ENCODE results near the gene CRYBB3. TPM values are rescaled to one million over a fixed set of nuclear protein-coding genes. Genes with fewer than 3 reads are reported as not detected.

CRYBB3 gene
- total and polyA plus RNA-seq, 2 donors (not counting 1 experiment from before 2014, with no cell fraction given), result not detected

- Histone ChIP-seq H3K27ac (ENCODE audit: insufficient read depth, low read length) (no peak overlapping the region), H2AFZ (ENCODE audit: low read length) (no peak overlapping the region), H3K27me3 (ENCODE audit: control insufficient read depth, insufficient read depth, low read length) (no peaks in the 10 kb centered on the region), H3K36me3 (ENCODE audit: control insufficient read depth, insufficient read depth, low read length) (no peaks in the 10 kb centered on the region), H3K79me2 (ENCODE audit: control insufficient read depth, insufficient read depth, low read length) (no peaks in the 10 kb centered on the region), H3K9me3 (ENCODE audit: control insufficient read depth, insufficient read depth, low read depth, low read length) (no peaks in the 10 kb centered on the region), H3K4me3 (replicated peaks in 1 of 4; ENCODE audit: control extremely low read depth in 1 of 4, insufficient read depth in 1 of 4, low read depth in 3 of 4, low read length in 4 of 4) (no peak overlapping the region), H3K4me2 (ENCODE audit: extremely low read depth, insufficient read depth, low read length) (no peak overlapping the region), H3K4me1 (ENCODE audit: control insufficient read depth, extremely low read depth, insufficient read depth, low read length) (no peaks in the 10 kb centered on the region), H4K20me1 (ENCODE audit: control insufficient read depth, extremely low read depth, insufficient read depth, low read length) (no peaks in the 10 kb centered on the region), H3K9ac (ENCODE audit: insufficient read depth, low read length) (no peak overlapping the region)
- DNase-seq (ENCODE audit: low read depth in 2 of 2), result no peak
- no peak for TF ChIP-seq EZH2 (IDR thresholded peaks at IDR 0.05; ENCODE audit: low read length, missing control alignments)
Observed at GRCh38 chr22:25161017-25161915, 38.4 kb upstream of the CRYBB3 start.

- no peaks in the 10 kb centered on the region for H3K79me2 ChIP-seq (ENCODE audit: control insufficient read depth, insufficient read depth, low read length)
- no peaks in the 10 kb centered on the region for H3K4me1 ChIP-seq (ENCODE audit: control insufficient read depth, extremely low read depth, insufficient read depth, low read length)
- no peak for DNase-seq (ENCODE audit: low read depth in 2 of 2)
- H3K9me3 ChIP-seq (ENCODE audit: control insufficient read depth, insufficient read depth, low read depth, low read length), result no peaks in the 10 kb centered on the region
- H3K4me2 ChIP-seq (ENCODE audit: extremely low read depth, insufficient read depth, low read length), result no peak overlapping the region
- no peak overlapping the region for H3K9ac ChIP-seq (ENCODE audit: insufficient read depth, low read length)
- no peak overlapping the region for H2AFZ ChIP-seq (ENCODE audit: low read length)
- no peak overlapping the region for H3K27ac ChIP-seq (ENCODE audit: insufficient read depth, low read length)
- no peak overlapping the region for H3K4me3 ChIP-seq (replicated peaks in 1 of 4; ENCODE audit: control extremely low read depth in 1 of 4, insufficient read depth in 1 of 4, low read depth in 3 of 4, low read length in 4 of 4)
- no peaks in the 10 kb centered on the region for H4K20me1 ChIP-seq (ENCODE audit: control insufficient read depth, extremely low read depth, insufficient read depth, low read length)
- no peaks in the 10 kb centered on the region for H3K36me3 ChIP-seq (ENCODE audit: control insufficient read depth, insufficient read depth, low read length)
- no peaks in the 10 kb centered on the region for H3K27me3 ChIP-seq (ENCODE audit: control insufficient read depth, insufficient read depth, low read length)
- TF ChIP-seq, protein P1, sequence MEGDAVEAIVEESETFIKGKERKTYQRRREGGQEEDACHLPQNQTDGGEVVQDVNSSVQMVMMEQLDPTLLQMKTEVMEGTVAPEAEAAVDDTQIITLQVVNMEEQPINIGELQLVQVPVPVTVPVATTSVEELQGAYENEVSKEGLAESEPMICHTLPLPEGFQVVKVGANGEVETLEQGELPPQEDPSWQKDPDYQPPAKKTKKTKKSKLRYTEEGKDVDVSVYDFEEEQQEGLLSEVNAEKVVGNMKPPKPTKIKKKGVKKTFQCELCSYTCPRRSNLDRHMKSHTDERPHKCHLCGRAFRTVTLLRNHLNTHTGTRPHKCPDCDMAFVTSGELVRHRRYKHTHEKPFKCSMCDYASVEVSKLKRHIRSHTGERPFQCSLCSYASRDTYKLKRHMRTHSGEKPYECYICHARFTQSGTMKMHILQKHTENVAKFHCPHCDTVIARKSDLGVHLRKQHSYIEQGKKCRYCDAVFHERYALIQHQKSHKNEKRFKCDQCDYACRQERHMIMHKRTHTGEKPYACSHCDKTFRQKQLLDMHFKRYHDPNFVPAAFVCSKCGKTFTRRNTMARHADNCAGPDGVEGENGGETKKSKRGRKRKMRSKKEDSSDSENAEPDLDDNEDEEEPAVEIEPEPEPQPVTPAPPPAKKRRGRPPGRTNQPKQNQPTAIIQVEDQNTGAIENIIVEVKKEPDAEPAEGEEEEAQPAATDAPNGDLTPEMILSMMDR (conservative IDR thresholded peaks at IDR 0.05 in 1 of 2, IDR thresholded peaks at IDR 0.05 in 1 of 2; ENCODE audit: low read depth in 1 of 2, low read length in 2 of 2), result no peak
- no peak for TF ChIP-seq EZH2 (IDR thresholded peaks at IDR 0.05; ENCODE audit: low read length, missing control alignments)
Observed at GRCh38 chr22:25161916-25162530, 37.6 kb upstream of the CRYBB3 start.

DNA sequence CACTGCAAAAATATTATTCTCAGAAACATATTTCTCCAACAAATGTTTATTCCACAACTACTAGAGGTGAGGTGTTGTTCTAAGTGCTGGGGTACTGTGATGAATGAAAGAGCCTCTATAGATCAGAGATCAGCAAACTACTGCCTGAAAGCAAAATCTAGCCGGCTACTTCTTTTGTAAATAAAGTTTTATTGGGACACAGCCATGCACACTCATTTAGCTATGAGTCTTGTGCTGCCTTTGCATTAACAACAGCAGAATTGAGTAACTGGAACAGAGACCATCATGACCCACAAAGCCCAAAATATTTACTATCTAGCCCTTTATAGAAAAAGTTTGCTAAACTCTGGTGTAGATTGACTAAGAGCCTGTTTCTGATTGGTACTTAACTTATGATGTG, 37.1 kb upstream of the CRYBB3 start:
- Histone ChIP-seq H2AFZ (ENCODE audit: low read length) (no peak overlapping the region), H4K20me1 (ENCODE audit: control insufficient read depth, extremely low read depth, insufficient read depth, low read length) (no peaks in the 10 kb centered on the region), H3K4me3 (replicated peaks in 1 of 4; ENCODE audit: control extremely low read depth in 1 of 4, insufficient read depth in 1 of 4, low read depth in 3 of 4, low read length in 4 of 4) (no peak overlapping the region), H3K9ac (ENCODE audit: insufficient read depth, low read length) (no peak overlapping the region), H3K9me3 (ENCODE audit: control insufficient read depth, insufficient read depth, low read depth, low read length) (no peaks in the 10 kb centered on the region), H3K27ac (ENCODE audit: insufficient read depth, low read length) (no peak overlapping the region), H3K27me3 (ENCODE audit: control insufficient read depth, insufficient read depth, low read length) (no peaks in the 10 kb centered on the region), H3K4me2 (ENCODE audit: extremely low read depth, insufficient read depth, low read length) (no peak overlapping the region), H3K79me2 (ENCODE audit: control insufficient read depth, insufficient read depth, low read length) (no peaks in the 10 kb centered on the region), H3K36me3 (ENCODE audit: control insufficient read depth, insufficient read depth, low read length) (no peaks in the 10 kb centered on the region), H3K4me1 (ENCODE audit: control insufficient read depth, extremely low read depth, insufficient read depth, low read length) (no peaks in the 10 kb centered on the region)
- TF ChIP-seq, protein P1 (conservative IDR thresholded peaks at IDR 0.05 in 1 of 2, IDR thresholded peaks at IDR 0.05 in 1 of 2; ENCODE audit: low read depth in 1 of 2, low read length in 2 of 2), result no peak
- TF ChIP-seq EZH2 (IDR thresholded peaks at IDR 0.05; ENCODE audit: low read length, missing control alignments), result no peak
- DNase-seq (ENCODE audit: low read depth in 2 of 2), result no peak
